SK-N-SH treated with all-trans-retinoic acid at 6 μM for 48 hours (cell line): ENCODE measurements around the gene KDM4B.
"Not testable (repeated sequence)": the region's sequence is repeated elsewhere in the genome, so short reads cannot be mapped to it uniquely, and the experiment has no call there.

Source experiments
- ATAC-seq: fragments of 200-7000 bp; cut with Tn5 transposase; 3 replicates; pipeline ENCODE4 v1.9.1; 2020; ENCODE audit warnings: mild to moderate bottlenecking, moderate library complexity
- ARNTL ChIP-seq: fragments of 450-650 bp; formaldehyde crosslinking; IDR thresholded peaks from 2 replicates; pipeline ENCODE4 v1.5.0; 2020; ENCODE audit warnings: low read depth, mild to moderate bottlenecking, moderate library complexity, borderline replicate concordance
- BACH2 ChIP-seq: fragments of 250-450 bp; sonication (Bioruptor Pico); IDR thresholded peaks from 2 replicates; pipeline ENCODE4 v1.9.0; 2021; ENCODE audit warnings: mild to moderate bottlenecking, borderline replicate concordance
- CSDC2 ChIP-seq: fragments of 250-450 bp; sonication (Bioruptor Pico); IDR thresholded peaks from 2 replicates; pipeline ENCODE4 v1.5.0; 2020; ENCODE audit warnings: mild to moderate bottlenecking, moderate library complexity
- ESRRG ChIP-seq: fragments of 250-450 bp; sonication (Bioruptor Pico); IDR thresholded peaks from 2 replicates; pipeline ENCODE4 v1.6.1; 2021; ENCODE audit warnings: mild to moderate bottlenecking
- GLIS3 ChIP-seq: fragments of 250-450 bp; sonication (Bioruptor Pico); IDR thresholded peaks from 2 replicates; pipeline ENCODE4 v1.5.0; 2020; ENCODE audit warnings: mild to moderate bottlenecking, moderate library complexity
- OSR1 ChIP-seq: fragments of 250-450 bp; sonication (Bioruptor Pico); IDR thresholded peaks from 2 replicates; pipeline ENCODE4 v1.8.0; 2022; ENCODE audit warnings: moderate library complexity, mild to moderate bottlenecking, inconsistent platforms
- PPARA ChIP-seq: fragments of 250-450 bp; sonication (Bioruptor Pico); IDR thresholded peaks from 2 replicates; pipeline ENCODE4 v1.5.0; 2020; ENCODE audit warnings: mild to moderate bottlenecking, borderline replicate concordance
- RARB ChIP-seq: fragments of 250-450 bp; sonication (Bioruptor Pico); IDR thresholded peaks from 2 replicates; pipeline ENCODE4 v1.8.0; 2021; ENCODE audit warnings: mild to moderate bottlenecking, moderate library complexity
- SNAI2 ChIP-seq: fragments of 250-450 bp; sonication (Bioruptor Pico); IDR thresholded peaks from 2 replicates; pipeline ENCODE4 v1.5.0; 2020; ENCODE audit warnings: mild to moderate bottlenecking, moderate library complexity
- TCF4 ChIP-seq: fragments of 250-450 bp; sonication (Bioruptor Pico); IDR thresholded peaks from 2 replicates; pipeline ENCODE4 v1.8.0; 2021; ENCODE audit warnings: mild to moderate bottlenecking, moderate library complexity, borderline replicate concordance
- TOX ChIP-seq: fragments of 250-450 bp; sonication (Bioruptor Pico); IDR thresholded peaks from 2 replicates; pipeline ENCODE4 v1.8.0; 2021; ENCODE audit warnings: mild to moderate bottlenecking, moderate library complexity, borderline replicate concordance
- ZC3H10 ChIP-seq: fragments of 250-450 bp; sonication (Bioruptor Pico); IDR thresholded peaks from 2 replicates; pipeline ENCODE4 v1.5.1; 2021; ENCODE audit warnings: mild to moderate bottlenecking, moderate library complexity
- ZFP3 ChIP-seq: fragments of 250-450 bp; sonication (Bioruptor Pico); IDR thresholded peaks from 2 replicates; pipeline ENCODE4 v1.5.0; 2020; ENCODE audit warnings: mild to moderate bottlenecking, moderate library complexity
- ZFP30 ChIP-seq: fragments of 450-650 bp; formaldehyde crosslinking; IDR thresholded peaks from 2 replicates; pipeline ENCODE4 v1.5.0; 2022; ENCODE audit warnings: mild to moderate bottlenecking, moderate library complexity
- ZNF565 ChIP-seq: fragments of 450-650 bp; formaldehyde crosslinking; conservative IDR thresholded peaks from 2 replicates; pipeline ENCODE4 v1.5.0; 2020; ENCODE audit warnings: low read depth, mild to moderate bottlenecking, moderate library complexity
- ZNF70 ChIP-seq: fragments of 450-650 bp; formaldehyde crosslinking; IDR thresholded peaks from 2 replicates; pipeline ENCODE4 v1.5.0; 2020; ENCODE audit warnings: mild to moderate bottlenecking, moderate library complexity
- ZNF8 ChIP-seq: fragments of 450-650 bp; formaldehyde crosslinking; IDR thresholded peaks from 2 replicates; pipeline ENCODE4 v1.5.0; 2020; ENCODE audit warnings: mild to moderate bottlenecking, moderate library complexity
- TF ChIP-seq, protein P1 (sequence below): fragments of 250-450 bp; sonication (Bioruptor Pico); IDR thresholded peaks from 2 replicates; pipeline ENCODE4 v1.5.1; 2021; ENCODE audit warnings: mild to moderate bottlenecking, moderate library complexity
- TF ChIP-seq, protein P2 (sequence below): fragments of 250-450 bp; sonication (Bioruptor Pico); IDR thresholded peaks from 2 replicates; pipeline ENCODE4 v1.5.0; 2020; ENCODE audit warnings: mild to moderate bottlenecking, moderate library complexity
- TF ChIP-seq, protein P3 (sequence below): fragments of 250-450 bp; sonication (Bioruptor Pico); IDR thresholded peaks from 2 replicates; pipeline ENCODE4 v1.8.0; 2020; ENCODE audit warnings: mild to moderate bottlenecking, moderate library complexity, borderline replicate concordance
- TF ChIP-seq, protein P4 (sequence below): fragments of 250-450 bp; sonication (Bioruptor Pico); IDR thresholded peaks from 2 replicates; pipeline ENCODE4 v1.5.1; 2020; ENCODE audit warnings: low read depth, mild to moderate bottlenecking, moderate library complexity
- TF ChIP-seq, protein P5 (sequence below): fragments of 250-450 bp; sonication (Bioruptor Pico); IDR thresholded peaks from 2 replicates; pipeline ENCODE4 v1.8.0; 2021; ENCODE audit warnings: low read depth, mild to moderate bottlenecking, moderate library complexity, borderline replicate concordance

Gene KDM4B

DNA sequence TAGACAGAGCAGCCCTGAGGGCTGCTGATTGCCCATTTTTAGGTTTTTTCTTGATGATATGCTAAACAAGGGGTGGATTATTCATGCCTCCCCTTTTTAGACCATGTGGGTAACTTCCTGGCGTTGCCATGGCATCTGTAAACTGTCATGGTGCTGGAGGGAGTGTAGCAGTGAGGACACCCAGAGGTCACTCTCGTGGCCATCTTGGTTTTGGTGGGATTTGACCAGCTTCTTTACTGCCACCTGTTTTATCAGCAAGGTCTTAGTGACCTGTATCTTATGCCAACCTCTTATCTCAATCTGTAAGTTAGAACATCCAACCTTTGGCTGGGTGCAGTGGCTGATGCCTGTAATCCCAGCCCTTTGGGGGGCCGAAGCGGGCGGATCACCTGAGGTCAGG is 223.7 kb downstream of the KDM4B start (continued):
- TF ChIP-seq TCF4 (no peak), ZFP30 (CRISPR knock-in tag) (no peak), CSDC2 (CRISPR knock-in tag) (no peak), ZC3H10 (no peak), ESRRG (CRISPR knock-in tag) (no peak), ZNF70 (no peak)
- TF ChIP-seq, all 23 proteins: peak for 0

DNA sequence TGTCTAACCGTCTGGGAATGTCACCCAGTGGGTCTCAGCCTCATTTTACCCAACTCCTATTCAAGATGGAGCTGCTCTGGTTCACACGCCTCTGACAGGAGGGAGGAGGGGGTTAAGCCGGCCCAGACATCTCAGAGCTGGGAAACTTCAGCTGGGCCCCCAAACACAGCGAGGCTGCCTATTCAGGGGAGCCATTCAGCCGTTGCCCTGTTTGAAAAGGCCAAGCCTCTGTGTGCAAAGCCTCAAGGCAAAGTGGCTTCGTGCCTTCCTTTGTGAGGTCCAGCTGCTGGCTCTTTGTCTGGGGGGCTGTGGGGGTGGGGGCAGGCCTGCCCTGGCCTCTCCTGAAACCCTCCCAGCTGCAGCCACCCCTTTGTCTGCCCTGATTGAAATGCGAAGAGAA is 224.3 kb downstream of the KDM4B start:
- ATAC-seq, result no peak
- TF ChIP-seq ZFP30 (CRISPR knock-in tag), result no peak
- TF ChIP-seq TCF4, result no peak
- no peak for TF ChIP-seq ARNTL (CRISPR knock-in tag)
- no peak for TF ChIP-seq CSDC2 (CRISPR knock-in tag)
- no peak for TF ChIP-seq BACH2 (CRISPR knock-in tag)
- no peak for TF ChIP-seq ZNF565 (CRISPR knock-in tag)
- no peak for TF ChIP-seq ZNF70
- TF ChIP-seq PPARA (CRISPR knock-in tag), result no peak
- no peak for TF ChIP-seq OSR1 (CRISPR knock-in tag)
- no peak for TF ChIP-seq ESRRG (CRISPR knock-in tag)
- TF ChIP-seq, protein P1, sequence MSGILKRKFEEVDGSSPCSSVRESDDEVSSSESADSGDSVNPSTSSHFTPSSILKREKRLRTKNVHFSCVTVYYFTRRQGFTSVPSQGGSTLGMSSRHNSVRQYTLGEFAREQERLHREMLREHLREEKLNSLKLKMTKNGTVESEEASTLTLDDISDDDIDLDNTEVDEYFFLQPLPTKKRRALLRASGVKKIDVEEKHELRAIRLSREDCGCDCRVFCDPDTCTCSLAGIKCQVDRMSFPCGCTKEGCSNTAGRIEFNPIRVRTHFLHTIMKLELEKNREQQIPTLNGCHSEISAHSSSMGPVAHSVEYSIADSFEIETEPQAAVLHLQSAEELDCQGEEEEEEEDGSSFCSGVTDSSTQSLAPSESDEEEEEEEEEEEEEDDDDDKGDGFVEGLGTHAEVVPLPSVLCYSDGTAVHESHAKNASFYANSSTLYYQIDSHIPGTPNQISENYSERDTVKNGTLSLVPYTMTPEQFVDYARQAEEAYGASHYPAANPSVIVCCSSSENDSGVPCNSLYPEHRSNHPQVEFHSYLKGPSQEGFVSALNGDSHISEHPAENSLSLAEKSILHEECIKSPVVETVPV (CRISPR knock-in tag), result no peak
- TF ChIP-seq RARB (CRISPR knock-in tag), result no peak
- no peak for TF ChIP-seq SNAI2 (CRISPR knock-in tag)
- TF ChIP-seq ZC3H10, result no peak
- TF ChIP-seq, protein P2, sequence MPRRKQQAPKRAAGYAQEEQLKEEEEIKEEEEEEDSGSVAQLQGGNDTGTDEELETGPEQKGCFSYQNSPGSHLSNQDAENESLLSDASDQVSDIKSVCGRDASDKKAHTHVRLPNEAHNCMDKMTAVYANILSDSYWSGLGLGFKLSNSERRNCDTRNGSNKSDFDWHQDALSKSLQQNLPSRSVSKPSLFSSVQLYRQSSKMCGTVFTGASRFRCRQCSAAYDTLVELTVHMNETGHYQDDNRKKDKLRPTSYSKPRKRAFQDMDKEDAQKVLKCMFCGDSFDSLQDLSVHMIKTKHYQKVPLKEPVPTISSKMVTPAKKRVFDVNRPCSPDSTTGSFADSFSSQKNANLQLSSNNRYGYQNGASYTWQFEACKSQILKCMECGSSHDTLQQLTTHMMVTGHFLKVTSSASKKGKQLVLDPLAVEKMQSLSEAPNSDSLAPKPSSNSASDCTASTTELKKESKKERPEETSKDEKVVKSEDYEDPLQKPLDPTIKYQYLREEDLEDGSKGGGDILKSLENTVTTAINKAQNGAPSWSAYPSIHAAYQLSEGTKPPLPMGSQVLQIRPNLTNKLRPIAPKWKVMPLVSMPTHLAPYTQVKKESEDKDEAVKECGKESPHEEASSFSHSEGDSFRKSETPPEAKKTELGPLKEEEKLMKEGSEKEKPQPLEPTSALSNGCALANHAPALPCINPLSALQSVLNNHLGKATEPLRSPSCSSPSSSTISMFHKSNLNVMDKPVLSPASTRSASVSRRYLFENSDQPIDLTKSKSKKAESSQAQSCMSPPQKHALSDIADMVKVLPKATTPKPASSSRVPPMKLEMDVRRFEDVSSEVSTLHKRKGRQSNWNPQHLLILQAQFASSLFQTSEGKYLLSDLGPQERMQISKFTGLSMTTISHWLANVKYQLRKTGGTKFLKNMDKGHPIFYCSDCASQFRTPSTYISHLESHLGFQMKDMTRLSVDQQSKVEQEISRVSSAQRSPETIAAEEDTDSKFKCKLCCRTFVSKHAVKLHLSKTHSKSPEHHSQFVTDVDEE, result no peak
- TF ChIP-seq, protein P3, sequence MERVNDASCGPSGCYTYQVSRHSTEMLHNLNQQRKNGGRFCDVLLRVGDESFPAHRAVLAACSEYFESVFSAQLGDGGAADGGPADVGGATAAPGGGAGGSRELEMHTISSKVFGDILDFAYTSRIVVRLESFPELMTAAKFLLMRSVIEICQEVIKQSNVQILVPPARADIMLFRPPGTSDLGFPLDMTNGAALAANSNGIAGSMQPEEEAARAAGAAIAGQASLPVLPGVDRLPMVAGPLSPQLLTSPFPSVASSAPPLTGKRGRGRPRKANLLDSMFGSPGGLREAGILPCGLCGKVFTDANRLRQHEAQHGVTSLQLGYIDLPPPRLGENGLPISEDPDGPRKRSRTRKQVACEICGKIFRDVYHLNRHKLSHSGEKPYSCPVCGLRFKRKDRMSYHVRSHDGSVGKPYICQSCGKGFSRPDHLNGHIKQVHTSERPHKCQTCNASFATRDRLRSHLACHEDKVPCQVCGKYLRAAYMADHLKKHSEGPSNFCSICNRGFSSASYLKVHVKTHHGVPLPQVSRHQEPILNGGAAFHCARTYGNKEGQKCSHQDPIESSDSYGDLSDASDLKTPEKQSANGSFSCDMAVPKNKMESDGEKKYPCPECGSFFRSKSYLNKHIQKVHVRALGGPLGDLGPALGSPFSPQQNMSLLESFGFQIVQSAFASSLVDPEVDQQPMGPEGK (CRISPR knock-in tag), result no peak
- TF ChIP-seq, protein P4, sequence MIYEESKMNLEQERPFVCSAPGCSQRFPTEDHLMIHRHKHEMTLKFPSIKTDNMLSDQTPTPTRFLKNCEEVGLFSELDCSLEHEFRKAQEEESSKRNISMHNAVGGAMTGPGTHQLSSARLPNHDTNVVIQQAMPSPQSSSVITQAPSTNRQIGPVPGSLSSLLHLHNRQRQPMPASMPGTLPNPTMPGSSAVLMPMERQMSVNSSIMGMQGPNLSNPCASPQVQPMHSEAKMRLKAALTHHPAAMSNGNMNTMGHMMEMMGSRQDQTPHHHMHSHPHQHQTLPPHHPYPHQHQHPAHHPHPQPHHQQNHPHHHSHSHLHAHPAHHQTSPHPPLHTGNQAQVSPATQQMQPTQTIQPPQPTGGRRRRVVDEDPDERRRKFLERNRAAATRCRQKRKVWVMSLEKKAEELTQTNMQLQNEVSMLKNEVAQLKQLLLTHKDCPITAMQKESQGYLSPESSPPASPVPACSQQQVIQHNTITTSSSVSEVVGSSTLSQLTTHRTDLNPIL (CRISPR knock-in tag), result no peak
- TF ChIP-seq TOX, result no peak
- TF ChIP-seq, protein P5, sequence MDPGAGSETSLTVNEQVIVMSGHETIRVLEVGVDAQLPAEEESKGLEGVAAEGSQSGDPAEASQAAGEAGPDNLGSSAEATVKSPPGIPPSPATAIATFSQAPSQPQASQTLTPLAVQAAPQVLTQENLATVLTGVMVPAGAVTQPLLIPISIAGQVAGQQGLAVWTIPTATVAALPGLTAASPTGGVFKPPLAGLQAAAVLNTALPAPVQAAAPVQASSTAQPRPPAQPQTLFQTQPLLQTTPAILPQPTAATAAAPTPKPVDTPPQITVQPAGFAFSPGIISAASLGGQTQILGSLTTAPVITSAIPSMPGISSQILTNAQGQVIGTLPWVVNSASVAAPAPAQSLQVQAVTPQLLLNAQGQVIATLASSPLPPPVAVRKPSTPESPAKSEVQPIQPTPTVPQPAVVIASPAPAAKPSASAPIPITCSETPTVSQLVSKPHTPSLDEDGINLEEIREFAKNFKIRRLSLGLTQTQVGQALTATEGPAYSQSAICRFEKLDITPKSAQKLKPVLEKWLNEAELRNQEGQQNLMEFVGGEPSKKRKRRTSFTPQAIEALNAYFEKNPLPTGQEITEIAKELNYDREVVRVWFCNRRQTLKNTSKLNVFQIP, result no peak
- no peak for TF ChIP-seq ZNF8 (CRISPR knock-in tag)

DNA sequence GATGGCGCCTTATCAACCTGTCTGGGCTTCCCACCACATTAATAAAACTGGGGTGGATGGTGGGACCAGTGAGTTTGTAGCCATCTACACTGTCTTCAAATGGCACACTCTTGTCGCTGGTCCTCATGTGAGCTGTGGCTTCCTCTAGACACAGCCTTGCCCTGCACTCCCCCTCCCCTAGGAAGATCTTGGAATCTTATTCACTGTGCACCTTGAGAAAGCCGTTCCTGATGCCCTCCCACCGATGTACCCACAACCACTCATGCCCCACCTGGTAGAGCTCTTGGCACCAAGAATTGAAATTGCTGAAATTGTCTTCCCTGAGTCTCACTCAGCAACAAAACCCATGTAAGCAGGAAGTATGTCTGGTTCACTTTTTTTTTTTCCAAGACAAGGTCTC is 225.7 kb downstream of the KDM4B start:
- TF ChIP-seq RARB (CRISPR knock-in tag) (no peak), ESRRG (CRISPR knock-in tag) (no peak), ZC3H10 (no peak), CSDC2 (CRISPR knock-in tag) (no peak), TOX (no peak), GLIS3 (CRISPR knock-in tag) (no peak), ZFP3 (no peak), ZNF565 (CRISPR knock-in tag) (no peak)
- TF ChIP-seq, protein P3 (CRISPR knock-in tag), result no peak
- ATAC-seq, result no peak

DNA sequence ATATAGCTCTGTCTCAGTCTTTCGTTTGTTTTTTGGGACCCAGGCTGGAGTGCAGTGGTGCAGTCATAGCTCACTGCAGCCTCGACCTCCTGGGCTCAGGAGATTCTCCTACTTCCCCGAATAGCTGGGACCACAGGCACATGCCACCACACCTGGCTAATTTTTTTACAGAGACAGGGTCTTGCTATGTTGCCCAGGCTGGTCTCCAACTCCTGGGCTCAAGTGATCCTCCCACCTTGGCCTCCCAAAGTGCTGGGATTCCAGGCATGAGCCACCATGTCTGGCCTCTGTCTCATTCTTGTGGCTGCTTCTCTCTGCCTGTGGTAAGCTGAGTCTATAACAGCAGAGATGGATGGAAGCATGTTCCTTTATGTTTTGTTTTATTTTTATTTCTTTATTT is 226.7 kb downstream of the KDM4B start:
- not testable (repeated sequence) for ATAC-seq
